IMR-90 (cell line): ENCODE measurements around the gene ATP13A5.

Source experiments
- CHD1 ChIP-seq: IDR thresholded peaks from 2 replicates; pipeline ENCODE4 v1.6.1; 2012; ENCODE audit warnings: low read depth, low read length, improper control_type of control experiment
- CTCF ChIP-seq: conservative IDR thresholded peaks from 2 replicates; pipeline ENCODE4 v1.5.1; 2012; ENCODE audit warnings: mild to moderate bottlenecking, low read depth, low read length, improper control_type of control experiment
- MAFK ChIP-seq: IDR thresholded peaks from 2 replicates; pipeline ENCODE4 v1.6.1; 2012; ENCODE audit warnings: low read depth, low read length, improper control_type of control experiment
- MXI1 ChIP-seq: IDR thresholded peaks from 2 replicates; pipeline ENCODE4 v1.6.1; 2012; ENCODE audit warnings: low read depth, mild to moderate bottlenecking, low read length, moderate library complexity, borderline replicate concordance
- POLR2A ChIP-seq: IDR thresholded peaks from 2 replicates; pipeline ENCODE4 v1.6.1; 2012; ENCODE audit warnings: mild to moderate bottlenecking, low read depth, low read length
- RAD21 ChIP-seq: IDR thresholded peaks from 2 replicates; pipeline ENCODE4 v1.6.1; 2012; ENCODE audit warnings: low read length, improper control_type of control experiment
- USF2 ChIP-seq: fragments of 150-350 bp; IDR thresholded peaks from 2 replicates; pipeline ENCODE4 v1.6.1; 2017; ENCODE audit warnings: mild to moderate bottlenecking, antibody characterized with exemption, low read length, low read depth

- TF ChIP-seq MAFK (no peak), CTCF (no peak), POLR2A (no peak), USF2 (no peak), RAD21 (no peak), MXI1 (no peak), CHD1 (no peak)
These were observed 109.1 kb downstream of the ATP13A5 start for GRCh38 chr3:193269343-193270028.
